HEK293 (cell line): ENCODE data around the gene ELK4.

Source experiments
- CTCF ChIA-PET: fragments of 350-600 bp; formaldehyde crosslinking; extraction: SDS; loops from one replicate; lab custom pipeline; 2021; ENCODE audit warnings: antibody characterized with exemption; lab: Yijun Ruan, JAX
- POLR2A ChIA-PET: fragments of 300-600 bp; formaldehyde crosslinking; extraction: SDS; loops from one replicate; lab custom pipeline; 2020; ENCODE audit warnings: antibody characterized with exemption, inconsistent platforms; lab: Yijun Ruan, JAX
- H3K27ac ChIP-seq: fragments of 200-500 bp; sonication (Bioruptor generic); 2 replicates; pipeline ENCODE4 v1.5.1; 2014; ENCODE audit warnings: low read depth, low read length, control low read depth, inconsistent platforms; ENCODE audit errors: extremely low read depth
- H3K36me3 ChIP-seq, 2 experiments: fragments of 200-500 bp in 1 of 2; sonication (Bioruptor generic) in 1 of 2; 1 replicate in 1 of 2; 2 replicates in 1 of 2; pipeline ENCODE4 v1.5.1; 2014 to 2017; ENCODE audit warnings: inconsistent platforms in 2 of 2, low read length in 2 of 2; ENCODE audit not compliant: control insufficient read depth in 2 of 2, insufficient read depth in 1 of 2
- H3K4me1 ChIP-seq: fragments of 200-500 bp; sonication (Bioruptor generic); 2 replicates; pipeline ENCODE4 v1.5.1; 2014; ENCODE audit warnings: mild to moderate bottlenecking, low read length, inconsistent platforms; ENCODE audit not compliant: control insufficient read depth, insufficient read depth
- H3K4me3 ChIP-seq: 2 replicates; pipeline ENCODE4 v1.5.1; 2011; ENCODE audit warnings: low read depth, mild to moderate bottlenecking, control low read depth, low read length, moderate library complexity
- H3K9me3 ChIP-seq: fragments of 200-500 bp; sonication (Bioruptor generic); 2 replicates; pipeline ENCODE4 v1.5.1; 2014; ENCODE audit warnings: low read depth, low read length, inconsistent platforms; ENCODE audit not compliant: control insufficient read depth, insufficient read depth
- EGR2 ChIP-seq: fragments of 450-650 bp; formaldehyde crosslinking; IDR thresholded peaks from 2 replicates; pipeline ENCODE4 v1.5.1; 2016; ENCODE audit warnings: low read depth, missing biosample characterization, missing genetic modification characterization
- GFI1B ChIP-seq: fragments of 450-650 bp; formaldehyde crosslinking; IDR thresholded peaks from 2 replicates; pipeline ENCODE4 v1.5.1; 2016; ENCODE audit warnings: missing biosample characterization, missing genetic modification characterization
- GLI4 ChIP-seq: fragments of 450-650 bp; formaldehyde crosslinking; IDR thresholded peaks from 2 replicates; pipeline ENCODE4 v1.5.1; 2016; ENCODE audit warnings: missing biosample characterization, missing genetic modification characterization
- GLIS1 ChIP-seq: fragments of 450-650 bp; formaldehyde crosslinking; IDR thresholded peaks from 2 replicates; pipeline ENCODE4 v1.5.1; 2016; ENCODE audit warnings: missing biosample characterization, missing genetic modification characterization
- SCRT1 ChIP-seq: fragments of 450-650 bp; formaldehyde crosslinking; IDR thresholded peaks from 2 replicates; pipeline ENCODE4 v1.5.1; 2016; ENCODE audit warnings: missing biosample characterization, missing genetic modification characterization, borderline replicate concordance
- ZFHX2 ChIP-seq: fragments of 450-650 bp; formaldehyde crosslinking; conservative IDR thresholded peaks from 2 replicates; pipeline ENCODE4 v1.5.1; 2016; ENCODE audit warnings: missing biosample characterization, missing genetic modification characterization
- ZIC2 ChIP-seq: fragments of 450-650 bp; formaldehyde crosslinking; IDR thresholded peaks from 2 replicates; pipeline ENCODE4 v1.5.1; 2016; ENCODE audit warnings: missing biosample characterization, missing genetic modification characterization
- ZNF132 ChIP-seq: fragments of 450-650 bp; formaldehyde crosslinking; IDR thresholded peaks from 2 replicates; pipeline ENCODE4 v1.5.1; 2017; ENCODE audit warnings: missing biosample characterization, missing genetic modification characterization, borderline replicate concordance
- ZNF140 ChIP-seq: fragments of 450-650 bp; formaldehyde crosslinking; IDR thresholded peaks from 2 replicates; pipeline ENCODE4 v1.5.1; 2016; ENCODE audit warnings: missing biosample characterization, missing genetic modification characterization
- ZNF214 ChIP-seq: fragments of 450-650 bp; formaldehyde crosslinking; IDR thresholded peaks from 2 replicates; pipeline ENCODE4 v1.5.1; 2017; ENCODE audit warnings: missing biosample characterization, mild to moderate bottlenecking, missing genetic modification characterization, borderline replicate concordance
- ZNF274 ChIP-seq, 2 experiments: fragments of 200-500 bp in 1 of 2; fragments of 450-650 bp in 1 of 2; sonication (Bioruptor generic) in 1 of 2; formaldehyde crosslinking in 1 of 2; IDR thresholded peaks; 2 replicates each; pipeline versions ENCODE4 v1.5.1 to v1.6.1; 2014 to 2016; ENCODE audit warnings: borderline replicate concordance in 1 of 2, inconsistent platforms in 1 of 2, low read length in 1 of 2, missing biosample characterization in 1 of 2, missing genetic modification characterization in 1 of 2
- ZNF394 ChIP-seq: fragments of 450-650 bp; formaldehyde crosslinking; IDR thresholded peaks from 2 replicates; pipeline ENCODE4 v1.5.1; 2016; ENCODE audit warnings: missing biosample characterization, missing genetic modification characterization, mild to moderate bottlenecking, moderate library complexity, borderline replicate concordance
- ZNF423 ChIP-seq: fragments of 450-650 bp; formaldehyde crosslinking; IDR thresholded peaks from 2 replicates; pipeline ENCODE4 v1.5.1; 2016; ENCODE audit warnings: missing biosample characterization, missing genetic modification characterization
- ZNF426 ChIP-seq: fragments of 450-650 bp; formaldehyde crosslinking; IDR thresholded peaks from 2 replicates; pipeline ENCODE4 v1.5.1; 2017; ENCODE audit warnings: missing biosample characterization, missing genetic modification characterization, mild to moderate bottlenecking, inconsistent platforms, moderate library complexity
- ZNF558 ChIP-seq: fragments of 450-650 bp; formaldehyde crosslinking; IDR thresholded peaks from 2 replicates; pipeline ENCODE4 v1.5.1; 2016; ENCODE audit warnings: missing biosample characterization, missing genetic modification characterization
- ZNF585B ChIP-seq: fragments of 450-650 bp; formaldehyde crosslinking; IDR thresholded peaks from 2 replicates; pipeline ENCODE4 v1.5.1; 2016; ENCODE audit warnings: missing biosample characterization, missing genetic modification characterization
- ZNF621 ChIP-seq: fragments of 450-650 bp; formaldehyde crosslinking; IDR thresholded peaks from 2 replicates; pipeline ENCODE4 v1.5.1; 2017; ENCODE audit warnings: missing biosample characterization, missing genetic modification characterization
- ZNF626 ChIP-seq: fragments of 450-650 bp; sonication (Bioruptor Pico); formaldehyde crosslinking; IDR thresholded peaks from 2 replicates; pipeline ENCODE4 v1.5.1; 2018; ENCODE audit warnings: missing biosample characterization, missing genetic modification characterization, inconsistent platforms
- ZNF639 ChIP-seq: fragments of 450-650 bp; formaldehyde crosslinking; IDR thresholded peaks from 2 replicates; pipeline ENCODE4 v1.5.1; 2016; ENCODE audit warnings: missing biosample characterization, missing genetic modification characterization
- ZNF677 ChIP-seq: fragments of 450-650 bp; IDR thresholded peaks from 2 replicates; pipeline ENCODE4 v1.5.0; 2018; ENCODE audit warnings: missing biosample characterization, mild to moderate bottlenecking, missing genetic modification characterization, moderate library complexity
- ZNF701 ChIP-seq: fragments of 450-650 bp; formaldehyde crosslinking; IDR thresholded peaks from 2 replicates; pipeline ENCODE4 v1.5.1; 2016; ENCODE audit warnings: missing biosample characterization, missing genetic modification characterization
- ZNF768 ChIP-seq: fragments of 450-650 bp; formaldehyde crosslinking; IDR thresholded peaks from 2 replicates; pipeline ENCODE4 v1.5.1; 2018; ENCODE audit warnings: missing biosample characterization, mild to moderate bottlenecking, missing genetic modification characterization
- ZNF830 ChIP-seq: fragments of 450-650 bp; IDR thresholded peaks from 2 replicates; pipeline ENCODE4 v1.5.0; 2018; ENCODE audit warnings: missing biosample characterization, missing genetic modification characterization, low read depth, mild to moderate bottlenecking, moderate library complexity
- TF ChIP-seq, protein P1 (sequence below): fragments of 450-650 bp; formaldehyde crosslinking; IDR thresholded peaks from 2 replicates; pipeline ENCODE4 v1.5.1; 2016; ENCODE audit warnings: missing biosample characterization, missing genetic modification characterization

ELK4 gene

GRCh38 chr1:205568135-205568468 lies 63.7 kb downstream of the ELK4 start:
- Histone ChIP-seq H3K27ac (no peak overlapping the region), H3K9me3 (no peaks in the 10 kb centered on the region), H3K36me3 (no peaks in the 10 kb centered on the region), H3K4me3 (no peak overlapping the region), H3K4me1 (peaks cover 13% of the 10 kb centered on the region)
- TF ChIP-seq ZNF394 (tag by site-specific recombination), result no peak
- no peak for TF ChIP-seq ZNF768 (tag by site-specific recombination)
- no peak for TF ChIP-seq ZNF677
- no peak for TF ChIP-seq ZNF132 (tag by site-specific recombination)
- no peak for TF ChIP-seq ZNF585B (tag by site-specific recombination)
- TF ChIP-seq ZNF423, result no peak
- no peak for TF ChIP-seq ZNF214 (tag by site-specific recombination)
- TF ChIP-seq ZNF639 (tag by site-specific recombination), result no peak
- ChIA-PET CTCF (no interaction called here), POLR2A (no interaction called here)

DNA sequence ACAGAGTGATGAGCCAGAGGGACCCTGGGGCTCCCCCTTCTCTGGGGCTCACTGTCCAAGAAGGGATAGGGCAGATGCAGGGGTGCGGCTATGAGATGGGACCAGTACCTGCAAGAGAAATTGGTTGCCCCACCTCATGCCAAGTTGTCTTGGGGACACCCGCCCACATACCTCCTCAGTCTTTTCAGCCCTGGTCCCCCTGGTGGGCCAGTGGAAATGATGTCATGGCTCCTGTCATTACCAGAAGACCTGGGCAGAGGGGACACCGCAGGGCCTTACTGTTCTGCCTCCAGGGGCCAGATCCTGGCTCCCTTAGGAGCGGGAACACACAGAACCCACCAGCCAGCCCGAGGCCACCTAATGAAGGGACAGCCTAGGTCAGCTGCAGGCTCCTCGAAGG lies 64.1 kb downstream of the ELK4 start:
- Histone ChIP-seq H3K36me3 (no peaks in the 10 kb centered on the region), H3K9me3 (no peaks in the 10 kb centered on the region), H3K4me3 (no peak overlapping the region), H3K4me1 (peaks cover 13% of the 10 kb centered on the region), H3K27ac (no peak overlapping the region)
- TF ChIP-seq ZNF701 (tag by site-specific recombination) (no peak), ZNF830 (tag by site-specific recombination) (no peak), ZNF585B (tag by site-specific recombination) (no peak), ZIC2 (peak; percentile 66), ZNF426 (no peak), GLIS1 (peak; percentile 56; the same call in 1 of the 2 replicates), ZFHX2 (tag by site-specific recombination) (peak; percentile 44)
- POLR2A ChIA-PET, result no interaction called here
- CTCF ChIA-PET, result no interaction called here

DNA sequence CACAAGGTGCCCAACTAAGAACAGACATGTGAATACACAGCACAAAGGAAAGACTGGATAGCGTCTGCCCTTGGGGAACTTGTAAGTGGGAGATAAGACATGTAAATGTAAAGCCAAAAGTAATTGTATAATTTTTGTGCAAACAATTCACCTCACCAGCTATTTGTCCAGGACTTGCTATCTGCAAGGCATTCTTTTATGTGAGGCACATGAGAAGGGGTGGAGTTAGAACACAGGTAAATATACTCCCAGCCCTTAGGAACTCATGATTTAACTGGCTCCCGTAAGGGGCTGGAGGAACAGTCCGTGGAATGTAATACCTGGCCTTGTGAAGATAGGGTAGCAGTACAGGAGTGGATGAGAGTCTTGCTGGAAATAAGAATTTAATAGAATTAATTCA lies 66.0 kb downstream of the ELK4 start:
- TF ChIP-seq ZNF214 (tag by site-specific recombination) (no peak), GFI1B (tag by site-specific recombination) (no peak), ZNF274 (IDR thresholded peaks at IDR 0.05; ENCODE audit: low read length) (no peak), ZNF274 (tag by site-specific recombination; IDR thresholded peaks at IDR 0.05; ENCODE audit: borderline replicate concordance) (no peak), EGR2 (tag by site-specific recombination) (no peak), ZNF140 (tag by site-specific recombination) (no peak), ZNF558 (tag by site-specific recombination) (no peak), ZNF626 (tag by site-specific recombination) (no peak), ZNF621 (tag by site-specific recombination) (no peak), SCRT1 (tag by site-specific recombination) (no peak), ZNF701 (tag by site-specific recombination) (no peak), GLI4 (no peak)
- TF ChIP-seq, protein P1, sequence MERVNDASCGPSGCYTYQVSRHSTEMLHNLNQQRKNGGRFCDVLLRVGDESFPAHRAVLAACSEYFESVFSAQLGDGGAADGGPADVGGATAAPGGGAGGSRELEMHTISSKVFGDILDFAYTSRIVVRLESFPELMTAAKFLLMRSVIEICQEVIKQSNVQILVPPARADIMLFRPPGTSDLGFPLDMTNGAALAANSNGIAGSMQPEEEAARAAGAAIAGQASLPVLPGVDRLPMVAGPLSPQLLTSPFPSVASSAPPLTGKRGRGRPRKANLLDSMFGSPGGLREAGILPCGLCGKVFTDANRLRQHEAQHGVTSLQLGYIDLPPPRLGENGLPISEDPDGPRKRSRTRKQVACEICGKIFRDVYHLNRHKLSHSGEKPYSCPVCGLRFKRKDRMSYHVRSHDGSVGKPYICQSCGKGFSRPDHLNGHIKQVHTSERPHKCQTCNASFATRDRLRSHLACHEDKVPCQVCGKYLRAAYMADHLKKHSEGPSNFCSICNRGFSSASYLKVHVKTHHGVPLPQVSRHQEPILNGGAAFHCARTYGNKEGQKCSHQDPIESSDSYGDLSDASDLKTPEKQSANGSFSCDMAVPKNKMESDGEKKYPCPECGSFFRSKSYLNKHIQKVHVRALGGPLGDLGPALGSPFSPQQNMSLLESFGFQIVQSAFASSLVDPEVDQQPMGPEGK (tag by site-specific recombination), result no peak
- CTCF ChIA-PET, result interaction anchor here (0.6 kb wide), 2 partner anchors 143 to 212 kb away, joined by 3 read pairs; no protein-coding TSS in a partner anchor
- POLR2A ChIA-PET, result no interaction called here
- Histone ChIP-seq H3K4me3 (no peak overlapping the region), H3K36me3 (no peaks in the 10 kb centered on the region), H3K27ac (no peak overlapping the region), H3K9me3 (no peaks in the 10 kb centered on the region), H3K4me1 (peaks cover 13% of the 10 kb centered on the region)
